Measurements from ENCODE around the gene ITPR2. TPM values are rescaled to one million over a fixed set of nuclear protein-coding genes. Genes with fewer than 3 reads are reported as not detected.

The ITPR2 gene
- total RNA-seq, 1 donor from 2014 or later: 64.0 TPM

GRCh38 chr12:26697217-26697616 is 135.8 kb downstream of the ITPR2 start:
- no peak for DNase-seq
- Histone ChIP-seq H3K4me1 (no peaks in the 10 kb centered on the region), H3K9me3 (no peaks in the 10 kb centered on the region), H3K4me3 (no peak overlapping the region), H3K36me3 (peaks cover 28% of the 10 kb centered on the region), H3K27ac (no peak overlapping the region), H3K27me3 (ENCODE audit: low read depth) (no peaks in the 10 kb centered on the region)
- intact Hi-C loops (cut with DNase I): no loop called here
- no peak for ATAC-seq
- TF ChIP-seq, protein P1, sequence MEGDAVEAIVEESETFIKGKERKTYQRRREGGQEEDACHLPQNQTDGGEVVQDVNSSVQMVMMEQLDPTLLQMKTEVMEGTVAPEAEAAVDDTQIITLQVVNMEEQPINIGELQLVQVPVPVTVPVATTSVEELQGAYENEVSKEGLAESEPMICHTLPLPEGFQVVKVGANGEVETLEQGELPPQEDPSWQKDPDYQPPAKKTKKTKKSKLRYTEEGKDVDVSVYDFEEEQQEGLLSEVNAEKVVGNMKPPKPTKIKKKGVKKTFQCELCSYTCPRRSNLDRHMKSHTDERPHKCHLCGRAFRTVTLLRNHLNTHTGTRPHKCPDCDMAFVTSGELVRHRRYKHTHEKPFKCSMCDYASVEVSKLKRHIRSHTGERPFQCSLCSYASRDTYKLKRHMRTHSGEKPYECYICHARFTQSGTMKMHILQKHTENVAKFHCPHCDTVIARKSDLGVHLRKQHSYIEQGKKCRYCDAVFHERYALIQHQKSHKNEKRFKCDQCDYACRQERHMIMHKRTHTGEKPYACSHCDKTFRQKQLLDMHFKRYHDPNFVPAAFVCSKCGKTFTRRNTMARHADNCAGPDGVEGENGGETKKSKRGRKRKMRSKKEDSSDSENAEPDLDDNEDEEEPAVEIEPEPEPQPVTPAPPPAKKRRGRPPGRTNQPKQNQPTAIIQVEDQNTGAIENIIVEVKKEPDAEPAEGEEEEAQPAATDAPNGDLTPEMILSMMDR (IDR thresholded peaks at IDR 0.05): no peak

DNA sequence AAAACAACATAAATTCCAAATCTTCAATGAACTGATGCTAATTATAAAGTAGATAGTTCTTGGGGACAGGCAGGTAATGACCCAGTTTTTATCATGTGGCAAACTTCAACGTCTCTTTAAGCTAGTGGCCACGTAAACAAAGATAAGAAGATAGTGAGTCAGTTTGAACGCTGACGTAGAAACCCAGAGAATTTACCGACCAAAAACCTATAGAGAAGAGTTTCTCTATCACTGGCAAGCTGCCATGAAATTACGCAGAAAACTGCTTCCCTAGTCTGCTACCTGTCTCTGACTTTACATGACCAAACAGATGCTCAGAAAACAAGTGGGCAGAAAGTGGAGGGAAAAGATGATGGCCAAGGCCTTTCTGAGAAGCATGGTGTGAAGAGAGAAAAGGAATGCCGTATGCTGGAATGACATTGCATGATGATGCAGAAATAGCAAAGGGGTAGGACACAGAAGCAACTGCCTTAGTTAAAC is 136.3 kb downstream of the ITPR2 start:
- H3K36me3 ChIP-seq: peaks cover 28% of the 10 kb centered on the region
- TF ChIP-seq, protein P1 (IDR thresholded peaks at IDR 0.05): no peak
- DNase-seq: no peak
- H3K27ac ChIP-seq: no peak overlapping the region
- intact Hi-C loops (cut with DNase I): no loop called here
- H3K4me1 ChIP-seq: no peaks in the 10 kb centered on the region
- H3K4me3 ChIP-seq: no peak overlapping the region
- no peak for ATAC-seq
- H3K27me3 ChIP-seq (ENCODE audit: low read depth): no peaks in the 10 kb centered on the region
- no peaks in the 10 kb centered on the region for H3K9me3 ChIP-seq

DNA sequence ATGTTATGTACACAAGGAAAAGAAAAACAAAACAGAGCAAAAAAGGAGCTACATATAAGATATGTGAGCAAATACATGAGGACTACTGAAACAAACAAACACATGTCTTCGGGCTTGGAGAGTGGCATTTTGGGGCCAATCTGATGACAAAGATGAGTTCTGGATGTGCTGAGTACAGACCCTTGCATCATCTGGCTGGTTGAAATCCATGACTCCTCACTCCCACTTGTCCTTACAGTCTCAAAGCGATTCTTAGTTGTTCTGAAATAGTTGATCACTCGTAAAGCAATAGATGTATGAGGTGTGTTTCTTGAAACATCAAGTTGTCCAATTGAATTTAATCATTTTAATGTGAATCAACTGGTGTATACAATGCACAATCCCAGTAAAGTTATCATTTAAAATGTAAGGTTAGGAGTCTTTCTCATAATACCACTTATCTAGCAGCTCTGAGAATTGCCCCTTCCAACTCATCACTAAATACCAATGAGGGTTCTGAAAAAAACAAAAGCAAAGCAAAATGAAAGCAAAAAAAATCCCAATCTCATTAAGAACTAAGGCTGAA is 136.9 kb downstream of the ITPR2 start:
- peaks cover 28% of the 10 kb centered on the region for H3K36me3 ChIP-seq
- no peaks in the 10 kb centered on the region for H3K4me1 ChIP-seq
- intact Hi-C loops (cut with DNase I): no loop called here
- DNase-seq: no peak
- TF ChIP-seq, protein P1 (IDR thresholded peaks at IDR 0.05): no peak
- no peak overlapping the region for H3K27ac ChIP-seq
- no peak overlapping the region for H3K4me3 ChIP-seq
- no peaks in the 10 kb centered on the region for H3K27me3 ChIP-seq (ENCODE audit: low read depth)
- H3K9me3 ChIP-seq: no peaks in the 10 kb centered on the region
- ATAC-seq: no peak

DNA sequence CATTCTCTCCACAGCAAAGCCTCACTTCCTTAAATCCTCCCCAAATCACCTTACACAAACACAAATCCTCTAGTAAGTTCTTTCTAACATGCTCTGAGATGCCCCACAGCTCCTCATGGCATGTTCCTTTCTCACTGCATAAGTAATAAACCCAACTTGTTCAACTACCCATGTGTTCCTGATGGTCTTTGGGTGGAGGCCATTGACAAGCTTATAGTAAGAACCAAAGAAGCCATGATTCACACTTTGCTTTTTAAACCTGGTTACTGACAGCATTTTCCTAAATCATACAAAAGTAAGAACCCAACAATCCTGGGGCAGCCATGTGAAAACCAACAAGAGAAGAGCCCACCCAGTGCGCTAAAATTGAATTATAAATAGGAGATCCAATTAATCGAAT is 138.6 kb downstream of the ITPR2 start:
- no peak overlapping the region for H3K4me3 ChIP-seq
- DNase-seq: no peak
- TF ChIP-seq, protein P1 (IDR thresholded peaks at IDR 0.05): no peak
- no peak for ATAC-seq
- peaks cover 28% of the 10 kb centered on the region for H3K36me3 ChIP-seq
- intact Hi-C loops (cut with DNase I): no loop called here
- no peak overlapping the region for H3K27ac ChIP-seq
- H3K27me3 ChIP-seq (ENCODE audit: low read depth): no peaks in the 10 kb centered on the region
- no peaks in the 10 kb centered on the region for H3K4me1 ChIP-seq
- H3K9me3 ChIP-seq: no peaks in the 10 kb centered on the region

- intact Hi-C loops (cut with DNase I): no loop called here
- H3K4me3 ChIP-seq: no peak overlapping the region
- TF ChIP-seq, protein P1 (IDR thresholded peaks at IDR 0.05): no peak
Observed at GRCh38 chr12:26692407-26692806, 140.6 kb downstream of the ITPR2 start.

More at GRCh38 chr12:26692407-26692806, 140.6 kb downstream of the ITPR2 start:
- ATAC-seq: no peak
- Histone ChIP-seq H3K36me3 (peaks cover 22% of the 10 kb centered on the region), H3K4me1 (no peaks in the 10 kb centered on the region), H3K27ac (no peak overlapping the region), H3K9me3 (no peaks in the 10 kb centered on the region), H3K27me3 (ENCODE audit: low read depth) (no peaks in the 10 kb centered on the region)
- no peak for DNase-seq
